Hepatocyte (in vitro differentiated cells): ENCODE results near the gene CYP4A22.
"Not testable (repeated sequence)": the region's sequence is repeated elsewhere in the genome, so short reads cannot be mapped to it uniquely, and the experiment has no call there.

ENCODE experiments used
- EZH2phosphoT487 ChIP-seq: fragments of 200-600 bp; sonication (generic); IDR thresholded peaks from one replicate; pipeline ENCODE4 v1.6.1; 2018; ENCODE audit warnings: antibody characterized with exemption, mild to moderate bottlenecking, low read depth, moderate library complexity; ENCODE audit not compliant: unreplicated experiment, severe bottlenecking
- TF ChIP-seq, protein P1 (sequence below): fragments of 200-600 bp; sonication (generic); IDR thresholded peaks from 2 replicates; pipeline ENCODE4 v1.5.1; 2016; ENCODE audit warnings: antibody characterized with exemption, mild to moderate bottlenecking; ENCODE audit not compliant: poor library complexity

DNA sequence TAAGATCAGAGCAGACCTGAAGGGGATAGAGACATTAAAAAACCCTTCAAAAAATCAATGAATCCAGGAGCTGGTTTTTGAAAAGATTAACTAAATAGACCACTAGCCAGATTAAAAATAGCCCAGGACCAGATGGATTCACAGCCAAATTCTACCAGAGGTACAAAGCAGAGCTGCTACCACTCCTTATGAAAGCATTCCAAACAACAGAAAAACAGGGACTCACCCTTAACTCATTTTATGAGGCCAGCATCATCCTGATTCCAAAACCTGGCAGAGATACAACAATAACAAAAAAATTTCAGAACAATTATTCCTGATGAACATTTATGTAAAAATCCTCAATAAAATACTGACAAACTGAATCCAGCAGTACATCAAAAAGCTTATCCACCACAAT is 19.2 kb downstream of the CYP4A22 start:
- TF ChIP-seq EZH2phosphoT487 = not testable (repeated sequence)
- TF ChIP-seq, protein P1, sequence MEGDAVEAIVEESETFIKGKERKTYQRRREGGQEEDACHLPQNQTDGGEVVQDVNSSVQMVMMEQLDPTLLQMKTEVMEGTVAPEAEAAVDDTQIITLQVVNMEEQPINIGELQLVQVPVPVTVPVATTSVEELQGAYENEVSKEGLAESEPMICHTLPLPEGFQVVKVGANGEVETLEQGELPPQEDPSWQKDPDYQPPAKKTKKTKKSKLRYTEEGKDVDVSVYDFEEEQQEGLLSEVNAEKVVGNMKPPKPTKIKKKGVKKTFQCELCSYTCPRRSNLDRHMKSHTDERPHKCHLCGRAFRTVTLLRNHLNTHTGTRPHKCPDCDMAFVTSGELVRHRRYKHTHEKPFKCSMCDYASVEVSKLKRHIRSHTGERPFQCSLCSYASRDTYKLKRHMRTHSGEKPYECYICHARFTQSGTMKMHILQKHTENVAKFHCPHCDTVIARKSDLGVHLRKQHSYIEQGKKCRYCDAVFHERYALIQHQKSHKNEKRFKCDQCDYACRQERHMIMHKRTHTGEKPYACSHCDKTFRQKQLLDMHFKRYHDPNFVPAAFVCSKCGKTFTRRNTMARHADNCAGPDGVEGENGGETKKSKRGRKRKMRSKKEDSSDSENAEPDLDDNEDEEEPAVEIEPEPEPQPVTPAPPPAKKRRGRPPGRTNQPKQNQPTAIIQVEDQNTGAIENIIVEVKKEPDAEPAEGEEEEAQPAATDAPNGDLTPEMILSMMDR = not testable (repeated sequence)
